Fibroblast of lung (primary cell): Measurements from ENCODE around the gene PRR23E. TPM values are rescaled to one million over a fixed set of nuclear protein-coding genes. Genes with fewer than 3 reads are reported as not detected.

Experiments used
- DNase-seq, 2 donors: peaks; one replicate each; pipeline versions ENCODE4 v3.0.0 to v3.0.0-alpha.2; 2010; ENCODE audit warnings: low read depth in 2 of 2
- H2AFZ ChIP-seq: 2 replicates; pipeline ENCODE4 v1.5.1; 2012; ENCODE audit warnings: low read length, control low read depth, inconsistent platforms
- H3K27ac ChIP-seq: 2 replicates; pipeline ENCODE4 v1.5.1; 2011; ENCODE audit warnings: low read length, control low read depth; ENCODE audit not compliant: insufficient read depth
- H3K27me3 ChIP-seq: 2 replicates; pipeline ENCODE4 v1.5.1; 2011; ENCODE audit warnings: mild to moderate bottlenecking, low read length; ENCODE audit not compliant: control insufficient read depth, insufficient read depth
- H3K36me3 ChIP-seq: 2 replicates; pipeline ENCODE4 v1.5.1; 2011; ENCODE audit warnings: low read length; ENCODE audit not compliant: control insufficient read depth, insufficient read depth
- H3K4me1 ChIP-seq: 2 replicates; pipeline ENCODE4 v1.5.1; 2011; ENCODE audit warnings: low read length; ENCODE audit not compliant: control insufficient read depth, insufficient read depth; ENCODE audit errors: extremely low read depth
- H3K4me2 ChIP-seq: 2 replicates; pipeline ENCODE4 v1.5.1; 2011; ENCODE audit warnings: low read length, control low read depth; ENCODE audit not compliant: insufficient read depth; ENCODE audit errors: extremely low read depth
- H3K4me3 ChIP-seq, 4 experiments: fragments of 200-600 bp in 1 of 4; sonication (generic) in 1 of 4; replicated peaks in 1 of 4; 2 replicates each; pipeline ENCODE4 v1.5.1; 2011 to 2016; ENCODE audit warnings: low read length in 4 of 4, low read depth in 3 of 4, mild to moderate bottlenecking in 3 of 4, control low read depth in 2 of 4, inconsistent platforms in 1 of 4, mixed read lengths in 1 of 4; ENCODE audit not compliant: insufficient read depth in 1 of 4; ENCODE audit errors: control extremely low read depth in 1 of 4
- H3K79me2 ChIP-seq: 2 replicates; pipeline ENCODE4 v1.5.1; 2012; ENCODE audit warnings: mild to moderate bottlenecking, low read length, inconsistent platforms; ENCODE audit not compliant: control insufficient read depth, insufficient read depth
- H3K9ac ChIP-seq: 2 replicates; pipeline ENCODE4 v1.5.1; 2011; ENCODE audit warnings: mild to moderate bottlenecking, low read length, control low read depth; ENCODE audit not compliant: insufficient read depth
- H3K9me3 ChIP-seq: 2 replicates; pipeline ENCODE4 v1.5.1; 2012; ENCODE audit warnings: low read depth, low read length; ENCODE audit not compliant: control insufficient read depth, insufficient read depth
- H4K20me1 ChIP-seq: 2 replicates; pipeline ENCODE4 v1.5.1; 2011; ENCODE audit warnings: low read length; ENCODE audit not compliant: control insufficient read depth, insufficient read depth; ENCODE audit errors: extremely low read depth
- EZH2 ChIP-seq: IDR thresholded peaks from 2 replicates; pipeline ENCODE4 v1.5.1; 2012; ENCODE audit warnings: low read length, control low read depth, mild to moderate bottlenecking; ENCODE audit errors: missing control alignments
- polyA plus RNA-seq, 2 donors: library from polyadenylated mRNA; depleted of rRNA in 1 of 2; stranded (reverse) in 1 of 2; unstranded in 1 of 2; fragments of >200 nt; gene quantifications; 2 replicates each; pipeline ENCODE4 v1.2.1, GENCODE V29; 2011 to 2012; ENCODE audit warnings: missing spikeins in 1 of 2
- total RNA-seq: library from RNA; depleted of rRNA; stranded (reverse); fragments of >200 nt; gene quantifications from 2 replicates; pipeline ENCODE4 v1.2.1, GENCODE V29; 2014
- TF ChIP-seq, protein P1 (sequence below), 2 donors: IDR thresholded peaks in 1 of 2; conservative IDR thresholded peaks in 1 of 2; 1 replicate in 1 of 2; 2 replicates in 1 of 2; pipeline ENCODE4 v1.5.1; 2011 to 2012; ENCODE audit warnings: low read length in 2 of 2, control low read depth in 1 of 2, inconsistent platforms in 1 of 2, low read depth in 1 of 2, mild to moderate bottlenecking in 1 of 2

The PRR23E gene
- total and polyA plus RNA-seq, 2 donors (not counting 1 experiment from before 2014, with no cell fraction given), result not detected

DNA sequence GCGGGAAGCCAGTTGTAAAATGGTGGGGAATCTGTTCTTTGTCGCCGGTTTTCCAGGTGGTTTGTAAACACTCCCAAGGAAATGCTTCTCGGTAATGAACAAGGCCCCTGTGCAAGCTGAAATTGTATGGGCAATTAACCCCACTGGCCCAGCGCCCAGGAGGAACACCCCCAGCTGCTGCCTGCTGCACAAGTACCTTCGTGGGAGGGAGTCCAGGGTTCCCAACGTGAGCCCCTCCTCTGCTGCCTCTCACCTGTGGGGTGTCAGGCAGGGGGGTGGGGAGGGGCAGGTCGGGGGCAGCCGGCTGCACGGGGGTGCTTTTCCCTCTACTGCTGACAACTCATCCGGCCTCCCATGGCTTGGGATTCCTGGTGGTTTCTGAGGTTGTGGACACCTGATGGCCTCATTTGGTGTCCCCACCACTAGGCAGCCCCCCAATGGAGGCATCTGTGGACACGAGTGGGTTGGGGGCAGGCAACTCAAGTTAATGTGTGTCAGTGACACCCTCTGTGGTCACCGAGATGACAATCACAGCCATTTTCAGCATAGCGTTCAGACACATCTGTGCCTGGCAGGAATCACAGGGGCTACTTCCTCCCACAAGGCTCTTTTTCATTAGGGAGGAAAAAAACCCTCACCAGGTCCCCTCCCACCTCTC, 35.6 kb upstream of the PRR23E start:
- no peak overlapping the region for H3K9ac ChIP-seq
- H3K4me1 ChIP-seq, result no peaks in the 10 kb centered on the region
- no peaks in the 10 kb centered on the region for H3K79me2 ChIP-seq
- H2AFZ ChIP-seq, result no peak overlapping the region
- H3K4me2 ChIP-seq, result no peak overlapping the region
- no peak for DNase-seq
- no peak overlapping the region for H3K4me3 ChIP-seq
- peaks cover 2% of the 10 kb centered on the region for H3K9me3 ChIP-seq
- no peak overlapping the region for H3K27ac ChIP-seq
- H3K27me3 ChIP-seq, result peaks cover 3% of the 10 kb centered on the region
- H3K36me3 ChIP-seq, result no peaks in the 10 kb centered on the region
- H4K20me1 ChIP-seq, result no peaks in the 10 kb centered on the region
- TF ChIP-seq EZH2, result no peak
- TF ChIP-seq, protein P1, sequence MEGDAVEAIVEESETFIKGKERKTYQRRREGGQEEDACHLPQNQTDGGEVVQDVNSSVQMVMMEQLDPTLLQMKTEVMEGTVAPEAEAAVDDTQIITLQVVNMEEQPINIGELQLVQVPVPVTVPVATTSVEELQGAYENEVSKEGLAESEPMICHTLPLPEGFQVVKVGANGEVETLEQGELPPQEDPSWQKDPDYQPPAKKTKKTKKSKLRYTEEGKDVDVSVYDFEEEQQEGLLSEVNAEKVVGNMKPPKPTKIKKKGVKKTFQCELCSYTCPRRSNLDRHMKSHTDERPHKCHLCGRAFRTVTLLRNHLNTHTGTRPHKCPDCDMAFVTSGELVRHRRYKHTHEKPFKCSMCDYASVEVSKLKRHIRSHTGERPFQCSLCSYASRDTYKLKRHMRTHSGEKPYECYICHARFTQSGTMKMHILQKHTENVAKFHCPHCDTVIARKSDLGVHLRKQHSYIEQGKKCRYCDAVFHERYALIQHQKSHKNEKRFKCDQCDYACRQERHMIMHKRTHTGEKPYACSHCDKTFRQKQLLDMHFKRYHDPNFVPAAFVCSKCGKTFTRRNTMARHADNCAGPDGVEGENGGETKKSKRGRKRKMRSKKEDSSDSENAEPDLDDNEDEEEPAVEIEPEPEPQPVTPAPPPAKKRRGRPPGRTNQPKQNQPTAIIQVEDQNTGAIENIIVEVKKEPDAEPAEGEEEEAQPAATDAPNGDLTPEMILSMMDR (conservative IDR thresholded peaks at IDR 0.05 in 1 of 2, IDR thresholded peaks at IDR 0.05 in 1 of 2; ENCODE audit: low read depth in 1 of 2, low read length in 2 of 2), result no peak

DNA sequence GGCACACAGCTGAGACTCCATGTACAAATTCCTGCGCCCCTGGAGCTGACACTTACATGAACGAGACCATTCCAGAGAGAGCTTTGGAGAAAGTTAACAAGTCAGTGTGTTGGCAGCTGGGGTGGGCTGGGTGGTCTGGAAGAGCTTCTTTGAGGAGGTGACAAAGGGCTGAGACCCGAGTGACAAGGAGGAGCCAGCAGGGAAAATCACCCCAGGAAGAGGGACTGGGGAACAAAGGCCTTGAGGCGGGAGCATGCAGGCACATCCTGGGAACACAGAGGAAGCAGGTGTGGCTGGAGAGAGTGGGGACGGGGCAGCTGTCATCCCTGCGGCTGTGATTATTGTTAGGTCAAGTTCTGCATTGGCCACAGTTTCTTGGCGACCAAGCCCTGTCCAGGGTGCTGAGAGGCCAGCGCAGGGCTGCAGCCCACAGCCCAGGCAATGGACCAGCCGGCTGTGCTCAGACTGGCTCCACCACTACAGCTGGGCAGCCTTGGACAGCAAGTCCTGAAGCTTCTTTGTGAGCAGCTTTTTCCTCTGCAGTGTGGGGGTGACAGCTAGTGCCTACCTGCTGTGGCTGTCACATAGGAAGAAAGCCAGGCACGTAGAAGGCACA, 34.2 kb upstream of the PRR23E start:
- H3K9me3 ChIP-seq, result peaks cover 2% of the 10 kb centered on the region
- H3K4me3 ChIP-seq, result no peak overlapping the region
- peak; percentile 6 to 25 for DNase-seq
- H3K79me2 ChIP-seq, result no peaks in the 10 kb centered on the region
- no peak for TF ChIP-seq EZH2
- TF ChIP-seq, protein P1 (conservative IDR thresholded peaks at IDR 0.05 in 1 of 2, IDR thresholded peaks at IDR 0.05 in 1 of 2; ENCODE audit: low read depth in 1 of 2, low read length in 2 of 2), result no peak
- no peak overlapping the region for H3K27ac ChIP-seq
- no peak overlapping the region for H2AFZ ChIP-seq
- no peaks in the 10 kb centered on the region for H4K20me1 ChIP-seq
- no peaks in the 10 kb centered on the region for H3K4me1 ChIP-seq
- H3K27me3 ChIP-seq, result peaks cover 3% of the 10 kb centered on the region
- H3K9ac ChIP-seq, result no peak overlapping the region
- H3K36me3 ChIP-seq, result no peaks in the 10 kb centered on the region
- no peak overlapping the region for H3K4me2 ChIP-seq

DNA sequence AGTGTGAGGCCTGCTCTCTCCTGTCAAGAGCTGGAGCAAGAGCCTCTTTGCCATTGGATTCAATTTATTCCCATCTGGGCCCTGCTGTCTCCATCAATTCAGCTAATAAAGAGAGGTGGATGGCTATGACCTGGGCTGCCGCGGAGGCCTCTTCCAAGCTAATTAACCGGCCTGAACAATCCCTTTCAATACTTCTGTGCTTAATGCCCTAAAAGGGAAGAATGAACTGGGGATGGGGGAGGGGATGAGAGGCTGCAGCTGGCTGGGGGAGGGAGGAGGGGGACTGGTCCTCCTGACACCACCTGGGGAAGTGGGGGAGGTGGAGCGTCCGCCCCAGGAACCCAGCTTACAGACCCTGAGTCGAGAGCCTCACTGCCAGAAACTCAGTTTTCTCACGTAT, 33.4 kb upstream of the PRR23E start:
- Histone ChIP-seq H2AFZ (no peak overlapping the region), H3K4me1 (no peaks in the 10 kb centered on the region), H3K36me3 (no peaks in the 10 kb centered on the region), H3K9me3 (peaks cover 2% of the 10 kb centered on the region), H3K27me3 (peaks cover 3% of the 10 kb centered on the region), H3K4me3 (no peak overlapping the region), H3K9ac (no peak overlapping the region), H3K27ac (no peak overlapping the region), H3K4me2 (no peak overlapping the region), H4K20me1 (no peaks in the 10 kb centered on the region), H3K79me2 (no peaks in the 10 kb centered on the region)
- DNase-seq, result no peak
- TF ChIP-seq, protein P1 (conservative IDR thresholded peaks at IDR 0.05 in 1 of 2, IDR thresholded peaks at IDR 0.05 in 1 of 2; ENCODE audit: low read depth in 1 of 2, low read length in 2 of 2), result no peak
- no peak for TF ChIP-seq EZH2
